ENCODE data around the gene PPP2R2C. TPM values are rescaled to one million over a fixed set of nuclear protein-coding genes. Genes with fewer than 3 reads are reported as not detected.

The PPP2R2C gene
- total RNA-seq, 2 donors from 2014 or later = 0.14 to 0.41 TPM

DNA sequence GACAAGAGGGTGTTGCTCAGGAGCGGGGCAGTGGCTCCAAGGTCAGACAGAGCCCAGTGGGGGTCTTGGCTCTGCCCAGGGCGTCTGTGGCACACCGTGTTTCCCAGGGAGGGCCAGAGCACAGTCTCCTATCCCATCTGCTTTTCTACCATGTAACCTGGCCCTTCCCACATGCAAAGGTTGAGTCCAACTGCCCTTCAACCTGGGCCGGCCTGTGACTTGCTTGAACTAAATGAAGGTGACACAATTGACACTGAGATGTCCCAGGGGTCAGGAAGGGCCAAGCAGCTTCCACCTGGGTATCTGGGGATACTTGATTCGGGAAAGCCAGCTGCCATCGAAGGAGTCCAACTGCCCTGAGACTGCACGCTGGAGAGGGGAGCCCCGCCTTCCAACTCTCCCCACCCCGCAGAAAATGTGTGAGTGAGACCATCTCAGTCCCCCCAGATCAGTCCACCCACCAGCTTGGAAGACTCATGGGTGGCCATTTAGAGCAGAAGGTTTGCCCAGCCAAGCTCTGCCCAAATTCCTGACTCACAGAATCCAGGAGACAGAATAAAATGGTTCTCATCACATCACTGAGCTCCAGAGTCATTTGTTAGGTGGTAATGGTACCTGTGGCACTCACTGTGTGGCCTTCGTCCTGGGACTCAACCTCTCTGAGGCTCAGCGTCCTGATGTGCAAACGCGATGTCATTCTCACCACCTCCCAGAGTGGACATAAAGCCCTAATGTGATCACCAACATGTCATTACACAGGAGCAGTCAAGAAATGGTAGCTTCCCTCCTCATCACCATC is 18.1 kb downstream of the PPP2R2C start:
- no peak overlapping the region for H3K27ac ChIP-seq
- no peak overlapping the region for H3K4me3 ChIP-seq
- no peaks in the 10 kb centered on the region for H3K4me1 ChIP-seq (ENCODE audit: control insufficient read depth in 1 of 2, low read depth in 2 of 2)
- no peaks in the 10 kb centered on the region for H3K36me3 ChIP-seq
- H3K9me3 ChIP-seq = no peaks in the 10 kb centered on the region
- TF ChIP-seq, protein P1, sequence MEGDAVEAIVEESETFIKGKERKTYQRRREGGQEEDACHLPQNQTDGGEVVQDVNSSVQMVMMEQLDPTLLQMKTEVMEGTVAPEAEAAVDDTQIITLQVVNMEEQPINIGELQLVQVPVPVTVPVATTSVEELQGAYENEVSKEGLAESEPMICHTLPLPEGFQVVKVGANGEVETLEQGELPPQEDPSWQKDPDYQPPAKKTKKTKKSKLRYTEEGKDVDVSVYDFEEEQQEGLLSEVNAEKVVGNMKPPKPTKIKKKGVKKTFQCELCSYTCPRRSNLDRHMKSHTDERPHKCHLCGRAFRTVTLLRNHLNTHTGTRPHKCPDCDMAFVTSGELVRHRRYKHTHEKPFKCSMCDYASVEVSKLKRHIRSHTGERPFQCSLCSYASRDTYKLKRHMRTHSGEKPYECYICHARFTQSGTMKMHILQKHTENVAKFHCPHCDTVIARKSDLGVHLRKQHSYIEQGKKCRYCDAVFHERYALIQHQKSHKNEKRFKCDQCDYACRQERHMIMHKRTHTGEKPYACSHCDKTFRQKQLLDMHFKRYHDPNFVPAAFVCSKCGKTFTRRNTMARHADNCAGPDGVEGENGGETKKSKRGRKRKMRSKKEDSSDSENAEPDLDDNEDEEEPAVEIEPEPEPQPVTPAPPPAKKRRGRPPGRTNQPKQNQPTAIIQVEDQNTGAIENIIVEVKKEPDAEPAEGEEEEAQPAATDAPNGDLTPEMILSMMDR (IDR thresholded peaks at IDR 0.05) = no peak
- ATAC-seq (ENCODE audit: insufficient number of reproducible peaks, low FRiP score, low read depth) = no peak
- DNase-seq (ENCODE audit: low spot score) = no peak
- no peaks in the 10 kb centered on the region for H3K27me3 ChIP-seq (replicated peaks; ENCODE audit: insufficient read depth)

GRCh38 chr4:6453688-6453990 is 18.8 kb downstream of the PPP2R2C start:
- H3K9me3 ChIP-seq = no peaks in the 10 kb centered on the region
- ATAC-seq (ENCODE audit: insufficient number of reproducible peaks, low FRiP score, low read depth) = no peak
- H3K4me1 ChIP-seq (ENCODE audit: control insufficient read depth in 1 of 2, low read depth in 2 of 2) = no peaks in the 10 kb centered on the region
- TF ChIP-seq, protein P1 (IDR thresholded peaks at IDR 0.05) = no peak
- H3K27ac ChIP-seq = no peak overlapping the region
- no peak overlapping the region for H3K4me3 ChIP-seq
- H3K27me3 ChIP-seq (replicated peaks; ENCODE audit: insufficient read depth) = no peaks in the 10 kb centered on the region
- no peaks in the 10 kb centered on the region for H3K36me3 ChIP-seq
- no peak for DNase-seq (ENCODE audit: low spot score)

DNA sequence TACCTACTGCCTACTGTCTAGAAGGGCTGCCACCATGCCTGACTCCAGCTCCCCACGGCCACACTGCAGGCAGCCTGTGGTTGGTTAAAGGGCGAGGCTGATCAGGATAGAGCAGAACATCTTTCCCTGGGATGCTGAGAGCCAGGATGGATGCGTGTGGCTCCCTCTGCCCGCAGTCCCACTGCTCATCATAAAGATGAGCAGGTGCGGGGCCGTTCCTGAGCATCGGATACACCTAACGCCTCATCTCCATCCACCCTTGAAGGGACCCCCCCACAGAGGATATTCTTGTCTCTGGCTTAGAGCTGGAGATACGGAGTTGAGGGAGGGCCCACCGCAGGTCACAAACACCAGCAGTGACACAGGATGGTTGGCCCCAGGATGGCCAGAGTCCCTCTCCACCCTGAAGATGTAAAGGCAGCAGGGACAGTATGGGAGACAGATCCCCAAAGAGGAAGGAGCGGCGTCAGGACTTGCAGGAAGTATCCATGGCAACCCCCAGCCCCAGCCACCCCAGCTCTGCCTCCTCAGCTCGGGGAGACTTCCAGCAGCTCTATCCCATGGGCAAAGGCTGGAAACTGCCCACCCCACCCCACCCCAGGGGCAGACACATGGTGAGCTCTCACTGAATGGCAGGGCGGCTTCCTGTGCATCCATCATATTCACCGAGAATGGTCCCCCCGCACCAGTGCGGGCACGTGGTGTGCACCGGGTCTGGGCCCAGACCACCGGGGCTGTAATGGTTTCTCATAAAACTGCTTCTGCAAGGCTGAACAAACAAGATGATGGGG is 19.3 kb downstream of the PPP2R2C start:
- H3K4me1 ChIP-seq (ENCODE audit: control insufficient read depth in 1 of 2, low read depth in 2 of 2) = no peaks in the 10 kb centered on the region
- H3K36me3 ChIP-seq = no peaks in the 10 kb centered on the region
- no peak overlapping the region for H3K4me3 ChIP-seq
- no peak for ATAC-seq (ENCODE audit: insufficient number of reproducible peaks, low FRiP score, low read depth)
- H3K27me3 ChIP-seq (replicated peaks; ENCODE audit: insufficient read depth) = no peaks in the 10 kb centered on the region
- H3K27ac ChIP-seq = no peak overlapping the region
- DNase-seq (ENCODE audit: low spot score) = no peak
- no peaks in the 10 kb centered on the region for H3K9me3 ChIP-seq
- TF ChIP-seq, protein P1 (IDR thresholded peaks at IDR 0.05) = no peak

DNA sequence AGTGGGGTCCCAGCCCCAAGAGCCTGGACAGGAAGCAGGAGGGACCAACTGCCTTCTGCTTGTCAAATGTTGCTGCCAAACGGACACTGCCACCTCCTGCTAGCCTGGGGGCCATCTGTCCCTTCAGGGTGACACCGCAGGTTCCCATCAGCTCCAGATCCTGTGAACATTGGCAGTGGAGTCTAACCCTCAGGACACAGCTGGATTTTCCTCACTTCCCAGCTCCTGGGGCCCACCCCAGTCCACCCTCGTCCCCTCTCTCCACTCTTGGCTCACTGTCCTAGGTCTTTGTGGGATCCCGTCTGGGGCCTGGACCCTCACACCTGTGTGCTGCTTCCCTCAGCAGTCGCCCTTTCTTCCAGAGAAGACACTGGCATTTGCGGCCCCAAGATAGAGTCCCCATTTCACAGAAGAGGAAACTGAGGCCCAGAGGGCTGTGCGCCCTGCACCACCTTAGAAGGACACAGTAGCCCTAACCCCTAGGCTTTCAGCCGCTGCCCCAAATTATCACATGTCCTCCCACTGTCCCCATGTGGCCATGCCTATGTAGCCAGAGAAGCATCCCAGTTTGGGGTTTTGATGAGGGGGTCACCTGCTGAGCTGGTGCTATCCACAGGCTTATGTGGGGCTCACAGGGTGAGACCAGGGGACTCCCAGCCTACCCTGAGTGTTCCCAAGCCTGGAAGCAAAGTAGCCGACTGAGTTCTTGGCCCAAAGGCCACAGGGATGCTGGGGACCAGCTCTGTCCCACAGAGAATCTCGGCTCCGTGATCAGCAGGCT is 20.1 kb downstream of the PPP2R2C start:
- no peaks in the 10 kb centered on the region for H3K36me3 ChIP-seq
- H3K4me3 ChIP-seq = no peak overlapping the region
- ATAC-seq (ENCODE audit: insufficient number of reproducible peaks, low FRiP score, low read depth) (no peak), DNase-seq (ENCODE audit: low spot score) (no peak)
- no peak overlapping the region for H3K27ac ChIP-seq
- no peaks in the 10 kb centered on the region for H3K9me3 ChIP-seq
- TF ChIP-seq, protein P1 (IDR thresholded peaks at IDR 0.05) = no peak
- no peaks in the 10 kb centered on the region for H3K4me1 ChIP-seq (ENCODE audit: control insufficient read depth in 1 of 2, low read depth in 2 of 2)
- no peaks in the 10 kb centered on the region for H3K27me3 ChIP-seq (replicated peaks; ENCODE audit: insufficient read depth)

- Histone ChIP-seq H3K9me3 (no peaks in the 10 kb centered on the region), H3K4me1 (ENCODE audit: control insufficient read depth in 1 of 2, low read depth in 2 of 2) (peaks cover 0 to 9% of the 10 kb centered on the region in 2 donors), H3K27me3 (replicated peaks; ENCODE audit: insufficient read depth) (no peaks in the 10 kb centered on the region), H3K4me3 (no peak overlapping the region), H3K27ac (no peak overlapping the region), H3K36me3 (no peaks in the 10 kb centered on the region)
- TF ChIP-seq, protein P1 (IDR thresholded peaks at IDR 0.05) = no peak
- ATAC-seq (ENCODE audit: insufficient number of reproducible peaks, low FRiP score, low read depth) (no peak), DNase-seq (ENCODE audit: low spot score) (no peak)
Measured at GRCh38 chr4:6451309-6451708, 21.1 kb downstream of the PPP2R2C start.
